Measurements from ENCODE around the gene SLC47A1.

The SLC47A1 gene

DNA sequence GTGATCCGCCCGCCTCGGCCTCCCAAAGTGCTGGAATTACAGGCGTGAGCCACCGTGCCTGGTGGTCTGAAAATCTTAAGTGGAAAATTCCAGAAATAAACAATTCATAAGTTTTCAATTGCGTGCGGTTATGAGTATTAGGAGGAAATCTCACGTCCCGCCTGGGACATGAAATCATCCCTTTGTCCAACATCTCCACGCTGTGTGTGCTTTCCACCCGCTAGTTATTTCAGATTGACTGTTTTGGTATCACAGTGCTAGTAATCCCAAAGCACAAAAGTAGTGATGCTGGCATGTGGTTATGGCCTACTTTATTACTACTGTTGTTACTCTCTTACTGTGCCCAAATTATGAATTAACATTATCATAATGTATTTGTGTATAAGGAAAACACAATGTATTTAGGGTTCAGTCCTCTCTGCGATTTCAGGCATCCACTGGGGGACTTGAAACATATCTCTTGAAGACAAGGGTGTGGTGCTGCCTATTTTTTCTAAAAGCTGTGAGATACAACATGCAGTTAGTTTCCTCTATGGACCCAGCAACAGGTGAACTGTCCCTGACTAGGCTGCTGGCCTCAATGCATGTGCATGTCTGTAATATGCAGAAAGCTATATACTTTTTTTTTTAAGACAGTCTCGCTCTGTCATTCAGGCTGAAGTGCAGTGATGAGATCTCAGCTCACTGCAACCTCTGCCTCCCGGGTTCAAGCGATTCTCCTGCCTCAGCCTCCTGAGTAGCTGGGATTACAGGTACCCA lies 32.3 kb downstream of the SLC47A1 start:
- H3K4me1 ChIP-seq = no peaks in the 10 kb centered on the region
- no peak for TF ChIP-seq CTCF (IDR thresholded peaks at IDR 0.05)
- H3K36me3 ChIP-seq (ENCODE audit: control insufficient read depth, insufficient read depth, low read length) = no peaks in the 10 kb centered on the region
- H3K79me2 ChIP-seq = no peaks in the 10 kb centered on the region
- no peak overlapping the region for H3K4me2 ChIP-seq (ENCODE audit: low read length)
- no peak overlapping the region for H2AFZ ChIP-seq
- H3K4me3 ChIP-seq (ENCODE audit: low read depth, low read length) = no peak overlapping the region
- no peak overlapping the region for H3K9ac ChIP-seq
- no peaks in the 10 kb centered on the region for H3K9me3 ChIP-seq (ENCODE audit: control insufficient read depth, low read length)
- H3K27ac ChIP-seq = no peak overlapping the region
- H3K27me3 ChIP-seq (ENCODE audit: control insufficient read depth, insufficient read depth, low read length) = no peaks in the 10 kb centered on the region

DNA sequence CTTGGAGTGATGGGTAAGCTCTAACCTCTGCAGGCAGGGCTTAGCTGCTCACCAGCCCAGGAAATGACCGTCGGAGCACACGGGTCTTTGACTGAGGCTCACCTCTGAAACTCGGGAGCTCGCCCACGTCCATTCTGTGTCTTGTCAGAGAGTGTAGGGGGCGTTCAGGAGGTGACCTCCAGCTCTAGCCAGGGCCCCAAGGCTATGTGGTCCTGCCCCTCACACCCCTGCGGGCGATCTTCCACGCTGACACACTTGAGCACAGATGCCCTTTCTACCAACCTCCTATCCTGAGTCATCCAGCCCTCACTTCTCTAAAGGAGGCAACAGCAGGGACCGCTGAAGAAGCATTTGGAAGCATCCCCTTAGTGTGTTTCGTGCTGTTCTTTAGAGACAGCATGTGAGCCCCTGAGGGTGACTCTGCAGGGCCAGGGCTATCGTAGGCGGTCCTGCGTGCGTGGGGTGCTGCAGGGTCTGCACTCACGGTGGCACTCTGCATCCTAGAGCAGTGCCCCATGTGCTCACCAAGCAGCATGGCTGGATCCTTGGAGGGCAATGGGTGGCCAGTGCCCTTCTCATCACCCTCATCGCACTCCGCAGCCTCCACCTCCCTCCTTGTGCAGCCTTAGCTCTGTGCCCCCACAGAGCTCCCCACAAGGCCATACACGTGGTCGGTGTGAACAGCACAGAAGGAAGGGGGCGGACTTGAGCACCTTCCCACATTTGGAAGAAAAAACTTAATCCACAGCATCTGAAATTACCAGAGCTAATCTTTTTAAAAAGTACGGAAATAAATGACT lies 33.8 kb downstream of the SLC47A1 start:
- no peak for TF ChIP-seq CTCF (IDR thresholded peaks at IDR 0.05)
- no peaks in the 10 kb centered on the region for H3K36me3 ChIP-seq (ENCODE audit: control insufficient read depth, insufficient read depth, low read length)
- H3K27me3 ChIP-seq (ENCODE audit: control insufficient read depth, insufficient read depth, low read length) = no peaks in the 10 kb centered on the region
- H3K4me3 ChIP-seq (ENCODE audit: low read depth, low read length) = no peak overlapping the region
- no peak overlapping the region for H2AFZ ChIP-seq
- H3K4me1 ChIP-seq = no peaks in the 10 kb centered on the region
- no peak overlapping the region for H3K9ac ChIP-seq
- no peaks in the 10 kb centered on the region for H3K9me3 ChIP-seq (ENCODE audit: control insufficient read depth, low read length)
- H3K79me2 ChIP-seq = no peaks in the 10 kb centered on the region
- H3K27ac ChIP-seq = no peak overlapping the region
- H3K4me2 ChIP-seq (ENCODE audit: low read length) = no peak overlapping the region

DNA sequence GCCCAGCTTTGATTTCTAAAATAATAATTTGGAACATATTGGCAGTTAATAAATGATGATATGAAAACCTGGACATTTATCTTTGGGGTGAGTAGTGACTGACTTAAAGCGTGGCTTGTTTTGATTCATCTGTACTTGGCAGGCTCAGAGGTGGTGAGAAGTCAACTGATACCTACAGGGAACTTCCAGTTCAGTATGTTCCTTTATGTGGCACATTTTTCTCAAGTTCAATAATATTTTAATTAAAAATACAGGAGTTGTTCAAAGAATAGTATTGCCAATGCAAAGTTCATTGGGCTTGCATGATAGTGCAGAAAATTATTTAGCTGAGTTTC lies 34.3 kb downstream of the SLC47A1 start:
- H2AFZ ChIP-seq = no peak overlapping the region
- no peaks in the 10 kb centered on the region for H3K27me3 ChIP-seq (ENCODE audit: control insufficient read depth, insufficient read depth, low read length)
- TF ChIP-seq CTCF (IDR thresholded peaks at IDR 0.05) = no peak
- no peak overlapping the region for H3K4me2 ChIP-seq (ENCODE audit: low read length)
- H3K36me3 ChIP-seq (ENCODE audit: control insufficient read depth, insufficient read depth, low read length) = no peaks in the 10 kb centered on the region
- no peak overlapping the region for H3K9ac ChIP-seq
- no peak overlapping the region for H3K27ac ChIP-seq
- no peaks in the 10 kb centered on the region for H3K79me2 ChIP-seq
- no peaks in the 10 kb centered on the region for H3K9me3 ChIP-seq (ENCODE audit: control insufficient read depth, low read length)
- no peaks in the 10 kb centered on the region for H3K4me1 ChIP-seq
- H3K4me3 ChIP-seq (ENCODE audit: low read depth, low read length) = no peak overlapping the region

DNA sequence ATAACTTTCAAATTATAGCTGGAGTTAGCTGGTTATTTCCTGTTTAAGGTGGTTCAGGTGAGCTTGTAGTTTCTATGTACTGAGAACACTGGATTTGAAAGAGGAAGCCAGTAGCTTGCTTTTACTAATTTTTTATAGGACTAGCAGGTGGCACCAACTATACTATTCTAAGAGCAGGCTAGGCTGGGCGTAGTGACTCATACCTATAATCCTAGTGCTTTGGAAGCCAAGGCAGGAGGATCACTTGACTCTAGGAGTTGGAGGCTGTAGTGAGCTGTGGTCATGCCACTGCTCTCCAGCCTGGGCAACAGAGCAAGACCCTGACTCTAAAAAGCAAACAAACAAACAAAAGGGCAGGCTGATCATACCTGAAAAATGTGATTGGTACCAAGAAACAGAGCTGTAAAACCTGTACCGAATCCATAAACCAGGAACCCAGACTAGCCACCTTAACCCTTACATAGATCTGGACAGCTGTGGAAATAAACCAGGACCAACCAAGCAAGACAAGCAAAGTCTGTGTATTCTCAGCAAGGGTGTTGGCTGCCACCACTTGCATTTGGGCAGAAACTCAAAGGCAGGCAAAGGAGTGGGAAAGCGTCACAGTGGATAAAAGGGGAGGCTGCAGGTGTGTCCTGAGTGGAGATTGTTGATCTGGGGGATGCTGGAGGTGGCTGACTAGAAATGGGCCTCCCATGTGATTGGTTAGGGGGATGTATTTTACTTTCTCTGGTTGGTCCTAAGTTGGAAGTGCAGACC lies 36.3 kb downstream of the SLC47A1 start:
- Histone ChIP-seq H3K36me3 (ENCODE audit: control insufficient read depth, insufficient read depth, low read length) (no peaks in the 10 kb centered on the region), H3K4me1 (no peaks in the 10 kb centered on the region), H3K9me3 (ENCODE audit: control insufficient read depth, low read length) (no peaks in the 10 kb centered on the region), H3K27me3 (ENCODE audit: control insufficient read depth, insufficient read depth, low read length) (no peaks in the 10 kb centered on the region), H3K4me3 (ENCODE audit: low read depth, low read length) (no peak overlapping the region), H3K4me2 (ENCODE audit: low read length) (no peak overlapping the region), H3K27ac (no peak overlapping the region), H3K9ac (no peak overlapping the region), H3K79me2 (no peaks in the 10 kb centered on the region), H2AFZ (no peak overlapping the region)
- no peak for TF ChIP-seq CTCF (IDR thresholded peaks at IDR 0.05)

Measured in parathyroid adenoma (tissue), 2 donors.